ENCODE measurements around the gene SIX1.

The SIX1 gene

DNA sequence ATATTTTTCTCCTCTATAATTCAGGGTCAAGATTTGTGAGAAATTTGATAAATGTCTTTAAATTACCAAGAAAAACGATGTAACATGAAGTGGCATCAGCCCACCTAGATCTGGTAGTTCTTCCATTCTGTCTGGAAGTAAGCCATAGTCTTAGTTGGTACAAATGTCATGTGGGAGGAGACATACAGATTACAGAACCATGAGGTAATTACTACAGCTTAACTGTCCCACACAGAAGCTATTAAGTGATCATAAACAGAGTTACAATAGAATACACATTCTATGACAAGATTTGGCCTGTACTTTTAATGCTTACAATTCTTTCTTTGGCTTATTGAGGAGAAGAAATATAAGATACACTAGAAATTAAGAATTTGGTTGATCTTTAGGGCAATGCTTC, 13.7 kb upstream of the SIX1 start:
- Histone ChIP-seq H3K27ac (ENCODE audit: low read depth, low read length) (no peak overlapping the region), H3K9me3 (ENCODE audit: control insufficient read depth, insufficient read depth, low read length) (no peaks in the 10 kb centered on the region), H3K9me2 (replicated peaks; ENCODE audit: control insufficient read depth, low read length) (no peaks in the 10 kb centered on the region), H4K20me1 (ENCODE audit: control insufficient read depth, insufficient read depth, low read depth, low read length) (no peaks in the 10 kb centered on the region), H3F3A (ENCODE audit: control insufficient read depth, insufficient read depth) (peaks cover 5% of the 10 kb centered on the region; the same call in 1 of the 2 replicates), H3K4me2 (ENCODE audit: low read length) (no peak overlapping the region), H3K27me3 (ENCODE audit: control insufficient read depth, low read length) (no peaks in the 10 kb centered on the region), H3K4me1 (ENCODE audit: control insufficient read depth, low read length) (peaks cover 27% of the 10 kb centered on the region), H3K36me3 (ENCODE audit: control insufficient read depth, low read length) (no peaks in the 10 kb centered on the region), H3K4me3 (ENCODE audit: low read length) (no peak overlapping the region), H3K79me2 (ENCODE audit: control insufficient read depth, low read length) (no peaks in the 10 kb centered on the region)
- TF ChIP-seq EZH2phosphoT487 (IDR thresholded peaks at IDR 0.05; ENCODE audit: borderline replicate concordance, low read length): no peak
- TF ChIP-seq, protein P1, sequence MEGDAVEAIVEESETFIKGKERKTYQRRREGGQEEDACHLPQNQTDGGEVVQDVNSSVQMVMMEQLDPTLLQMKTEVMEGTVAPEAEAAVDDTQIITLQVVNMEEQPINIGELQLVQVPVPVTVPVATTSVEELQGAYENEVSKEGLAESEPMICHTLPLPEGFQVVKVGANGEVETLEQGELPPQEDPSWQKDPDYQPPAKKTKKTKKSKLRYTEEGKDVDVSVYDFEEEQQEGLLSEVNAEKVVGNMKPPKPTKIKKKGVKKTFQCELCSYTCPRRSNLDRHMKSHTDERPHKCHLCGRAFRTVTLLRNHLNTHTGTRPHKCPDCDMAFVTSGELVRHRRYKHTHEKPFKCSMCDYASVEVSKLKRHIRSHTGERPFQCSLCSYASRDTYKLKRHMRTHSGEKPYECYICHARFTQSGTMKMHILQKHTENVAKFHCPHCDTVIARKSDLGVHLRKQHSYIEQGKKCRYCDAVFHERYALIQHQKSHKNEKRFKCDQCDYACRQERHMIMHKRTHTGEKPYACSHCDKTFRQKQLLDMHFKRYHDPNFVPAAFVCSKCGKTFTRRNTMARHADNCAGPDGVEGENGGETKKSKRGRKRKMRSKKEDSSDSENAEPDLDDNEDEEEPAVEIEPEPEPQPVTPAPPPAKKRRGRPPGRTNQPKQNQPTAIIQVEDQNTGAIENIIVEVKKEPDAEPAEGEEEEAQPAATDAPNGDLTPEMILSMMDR (IDR thresholded peaks at IDR 0.05; ENCODE audit: low read depth, low read length, poor library complexity, severe bottlenecking): no peak

DNA sequence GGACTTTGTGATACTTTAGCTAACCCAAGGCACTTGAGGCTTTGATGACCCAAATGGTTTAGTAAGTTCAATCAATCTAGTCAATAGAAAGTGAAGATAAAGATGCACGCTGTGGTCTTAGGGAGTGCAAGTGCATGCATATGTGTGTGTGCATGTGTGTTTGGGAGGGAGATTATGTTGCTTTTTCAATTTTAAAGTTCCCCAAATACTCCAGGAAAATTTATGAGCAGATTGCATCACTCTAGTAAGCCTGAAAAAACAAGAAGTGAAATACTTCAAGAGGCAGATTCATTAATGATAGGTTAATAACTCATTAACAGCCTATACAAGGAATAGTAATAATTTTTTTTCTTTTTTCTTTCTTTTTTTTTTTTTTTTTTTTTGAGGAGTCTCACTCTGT, 12.4 kb upstream of the SIX1 start:
- no peaks in the 10 kb centered on the region for H4K20me1 ChIP-seq (ENCODE audit: control insufficient read depth, insufficient read depth, low read depth, low read length)
- peaks cover 31% of the 10 kb centered on the region for H3K4me1 ChIP-seq (ENCODE audit: control insufficient read depth, low read length)
- peaks cover 5% of the 10 kb centered on the region; the same call in 1 of the 2 replicates for H3F3A ChIP-seq (ENCODE audit: control insufficient read depth, insufficient read depth)
- no peaks in the 10 kb centered on the region for H3K79me2 ChIP-seq (ENCODE audit: control insufficient read depth, low read length)
- no peak overlapping the region for H3K4me2 ChIP-seq (ENCODE audit: low read length)
- TF ChIP-seq, protein P1 (IDR thresholded peaks at IDR 0.05; ENCODE audit: low read depth, low read length, poor library complexity, severe bottlenecking): no peak
- no peak overlapping the region for H3K4me3 ChIP-seq (ENCODE audit: low read length)
- H3K36me3 ChIP-seq (ENCODE audit: control insufficient read depth, low read length): no peaks in the 10 kb centered on the region
- H3K27ac ChIP-seq (ENCODE audit: low read depth, low read length): no peak overlapping the region
- no peaks in the 10 kb centered on the region for H3K9me2 ChIP-seq (replicated peaks; ENCODE audit: control insufficient read depth, low read length)
- no peaks in the 10 kb centered on the region for H3K27me3 ChIP-seq (ENCODE audit: control insufficient read depth, low read length)
- H3K9me3 ChIP-seq (ENCODE audit: control insufficient read depth, insufficient read depth, low read length): no peaks in the 10 kb centered on the region

DNA sequence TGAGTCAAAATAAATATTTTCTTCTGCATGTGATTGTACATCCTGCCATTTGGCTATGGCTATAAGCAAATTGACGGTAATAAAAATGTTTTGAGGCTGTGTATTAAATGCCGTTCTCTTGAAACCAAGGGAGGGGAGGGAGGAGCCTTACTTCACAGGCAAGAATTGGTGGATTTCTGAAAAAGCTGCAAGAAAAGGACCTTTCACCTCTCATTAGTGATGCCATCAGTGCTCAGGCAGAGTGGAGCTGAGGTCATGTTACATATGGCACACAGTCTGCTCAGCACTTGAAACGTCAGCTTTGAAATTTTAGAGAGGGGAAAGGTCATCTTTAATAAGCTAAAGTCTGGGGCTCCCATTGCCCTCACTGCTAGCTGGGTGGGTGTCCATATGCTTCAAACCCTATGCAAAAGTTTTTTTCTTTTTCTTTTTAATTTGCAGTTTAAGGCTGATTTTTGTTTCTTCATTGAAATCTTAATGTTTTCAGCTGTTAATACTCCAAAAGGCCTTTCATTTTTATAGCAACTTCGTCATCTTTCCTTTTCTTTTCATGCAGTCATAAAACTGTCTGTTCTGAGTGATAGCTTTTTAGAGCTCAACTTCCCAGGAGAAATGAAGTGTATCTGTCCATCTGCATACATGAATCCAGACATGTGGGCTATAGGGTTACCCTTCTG, 9.8 kb upstream of the SIX1 start:
- H3K9me3 ChIP-seq (ENCODE audit: control insufficient read depth, insufficient read depth, low read length): no peaks in the 10 kb centered on the region
- no peak overlapping the region for H3K4me2 ChIP-seq (ENCODE audit: low read length)
- peaks cover 6% of the 10 kb centered on the region for H3K27me3 ChIP-seq (ENCODE audit: control insufficient read depth, low read length)
- H3K4me3 ChIP-seq (ENCODE audit: low read length): no peak overlapping the region
- H3K79me2 ChIP-seq (ENCODE audit: control insufficient read depth, low read length): no peaks in the 10 kb centered on the region
- TF ChIP-seq, protein P1 (IDR thresholded peaks at IDR 0.05; ENCODE audit: low read depth, low read length, poor library complexity, severe bottlenecking): no peak
- TF ChIP-seq EZH2phosphoT487 (IDR thresholded peaks at IDR 0.05; ENCODE audit: borderline replicate concordance, low read length): no peak
- H3K27ac ChIP-seq (ENCODE audit: low read depth, low read length): no peak overlapping the region
- peaks cover 5% of the 10 kb centered on the region; the same call in 1 of the 2 replicates for H3F3A ChIP-seq (ENCODE audit: control insufficient read depth, insufficient read depth)
- no peaks in the 10 kb centered on the region for H3K9me2 ChIP-seq (replicated peaks; ENCODE audit: control insufficient read depth, low read length)
- peaks cover 40% of the 10 kb centered on the region for H3K4me1 ChIP-seq (ENCODE audit: control insufficient read depth, low read length)
- no peaks in the 10 kb centered on the region for H3K36me3 ChIP-seq (ENCODE audit: control insufficient read depth, low read length)
- H4K20me1 ChIP-seq (ENCODE audit: control insufficient read depth, insufficient read depth, low read depth, low read length): no peaks in the 10 kb centered on the region

Measured in DOHH2 (cell line).